ENCODE data around the gene KYAT1. TPM values are rescaled to one million over a fixed set of nuclear protein-coding genes. Genes with fewer than 3 reads are reported as not detected.

KYAT1 gene
- total RNA-seq, 1 donor from 2014 or later: 9.5 TPM

DNA sequence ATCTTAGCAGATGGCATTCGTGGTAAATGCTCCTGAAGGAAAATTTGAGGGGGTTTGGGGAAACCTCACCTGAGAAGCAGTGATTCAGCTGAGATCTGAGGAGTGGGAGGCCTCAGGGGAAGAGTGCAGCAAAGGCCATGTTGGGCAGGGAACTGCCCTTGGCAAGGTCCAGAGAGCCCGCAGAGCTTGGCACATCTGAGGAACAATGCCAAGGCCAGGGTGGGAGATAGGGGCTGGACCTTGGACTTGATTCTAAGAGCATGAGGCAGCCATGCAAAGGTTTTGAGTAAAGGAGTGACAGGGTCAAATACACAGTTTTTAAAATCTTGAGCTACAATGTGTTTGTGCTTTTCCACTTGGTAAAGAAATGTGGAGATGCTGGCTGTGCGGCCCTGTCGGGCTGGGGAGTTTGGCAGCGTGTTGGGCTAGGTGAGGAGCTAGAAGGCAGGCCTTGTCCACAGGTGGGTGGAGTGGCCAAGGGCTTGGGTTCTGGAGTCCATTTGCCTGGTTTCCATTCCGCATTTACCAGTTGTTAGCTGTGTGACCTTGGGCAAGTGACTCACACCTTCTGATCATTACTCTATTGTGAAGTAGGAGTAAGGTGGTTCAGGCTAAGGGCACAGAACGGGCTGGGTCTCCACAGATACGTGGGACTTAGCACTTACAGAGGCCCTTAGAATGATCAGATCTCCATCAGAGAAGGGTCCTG lies 88.6 kb downstream of the KYAT1 start:
- Histone ChIP-seq H3K4me3 (ENCODE audit: low read depth, low read length) (no peak overlapping the region), H3K36me3 (ENCODE audit: control insufficient read depth, insufficient read depth, low read length) (peaks cover 22% of the 10 kb centered on the region), H3K27me3 (ENCODE audit: control insufficient read depth, insufficient read depth, low read length) (no peaks in the 10 kb centered on the region)
- DNase-seq (ENCODE audit: low read depth): no peak
- TF ChIP-seq, protein P1, sequence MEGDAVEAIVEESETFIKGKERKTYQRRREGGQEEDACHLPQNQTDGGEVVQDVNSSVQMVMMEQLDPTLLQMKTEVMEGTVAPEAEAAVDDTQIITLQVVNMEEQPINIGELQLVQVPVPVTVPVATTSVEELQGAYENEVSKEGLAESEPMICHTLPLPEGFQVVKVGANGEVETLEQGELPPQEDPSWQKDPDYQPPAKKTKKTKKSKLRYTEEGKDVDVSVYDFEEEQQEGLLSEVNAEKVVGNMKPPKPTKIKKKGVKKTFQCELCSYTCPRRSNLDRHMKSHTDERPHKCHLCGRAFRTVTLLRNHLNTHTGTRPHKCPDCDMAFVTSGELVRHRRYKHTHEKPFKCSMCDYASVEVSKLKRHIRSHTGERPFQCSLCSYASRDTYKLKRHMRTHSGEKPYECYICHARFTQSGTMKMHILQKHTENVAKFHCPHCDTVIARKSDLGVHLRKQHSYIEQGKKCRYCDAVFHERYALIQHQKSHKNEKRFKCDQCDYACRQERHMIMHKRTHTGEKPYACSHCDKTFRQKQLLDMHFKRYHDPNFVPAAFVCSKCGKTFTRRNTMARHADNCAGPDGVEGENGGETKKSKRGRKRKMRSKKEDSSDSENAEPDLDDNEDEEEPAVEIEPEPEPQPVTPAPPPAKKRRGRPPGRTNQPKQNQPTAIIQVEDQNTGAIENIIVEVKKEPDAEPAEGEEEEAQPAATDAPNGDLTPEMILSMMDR (IDR thresholded peaks at IDR 0.05; ENCODE audit: insufficient read depth, low read length, severe bottlenecking): no peak
- FAIRE-seq: no peak

DNA sequence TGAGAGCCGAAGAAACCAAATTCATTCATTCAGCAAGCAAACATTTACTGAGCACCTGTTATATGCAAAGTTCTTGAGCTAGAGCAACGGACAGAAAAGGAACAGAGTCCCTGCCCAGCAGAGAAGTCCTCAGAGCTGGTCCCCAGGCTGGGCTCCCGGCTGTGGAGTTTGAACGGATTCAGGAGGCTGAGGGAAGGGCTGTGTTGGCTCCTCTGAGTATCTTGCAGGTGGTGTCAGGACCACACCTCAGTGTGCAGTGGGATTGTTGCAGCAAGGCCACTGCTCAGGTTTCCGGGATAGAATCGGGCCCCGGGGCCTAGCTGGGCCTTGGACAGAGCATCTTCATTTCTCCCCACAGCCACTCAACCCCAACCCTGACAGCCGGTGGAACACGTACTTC lies 89.6 kb downstream of the KYAT1 start:
- no peak for DNase-seq (ENCODE audit: low read depth)
- H3K36me3 ChIP-seq (ENCODE audit: control insufficient read depth, insufficient read depth, low read length): peaks cover 20% of the 10 kb centered on the region
- no peak for FAIRE-seq
- no peaks in the 10 kb centered on the region for H3K27me3 ChIP-seq (ENCODE audit: control insufficient read depth, insufficient read depth, low read length)
- TF ChIP-seq, protein P1 (IDR thresholded peaks at IDR 0.05; ENCODE audit: insufficient read depth, low read length, severe bottlenecking): no peak
- no peak overlapping the region for H3K4me3 ChIP-seq (ENCODE audit: low read depth, low read length)

- no peak for DNase-seq (ENCODE audit: low read depth)
- no peak for FAIRE-seq
- Histone ChIP-seq H3K4me3 (ENCODE audit: low read depth, low read length) (no peak overlapping the region), H3K27me3 (ENCODE audit: control insufficient read depth, insufficient read depth, low read length) (no peaks in the 10 kb centered on the region), H3K36me3 (ENCODE audit: control insufficient read depth, insufficient read depth, low read length) (peaks cover 18% of the 10 kb centered on the region)
- TF ChIP-seq, protein P1 (IDR thresholded peaks at IDR 0.05; ENCODE audit: insufficient read depth, low read length, severe bottlenecking): no peak
Observed at GRCh38 chr9:128790536-128790935, 91.2 kb downstream of the KYAT1 start.

- TF ChIP-seq, protein P1 (IDR thresholded peaks at IDR 0.05; ENCODE audit: insufficient read depth, low read length, severe bottlenecking): no peak
- Histone ChIP-seq H3K4me3 (ENCODE audit: low read depth, low read length) (no peak overlapping the region), H3K36me3 (ENCODE audit: control insufficient read depth, insufficient read depth, low read length) (peaks cover 16% of the 10 kb centered on the region), H3K27me3 (ENCODE audit: control insufficient read depth, insufficient read depth, low read length) (no peaks in the 10 kb centered on the region)
- DNase-seq (ENCODE audit: low read depth): no peak
- no peak for FAIRE-seq
Observed at GRCh38 chr9:128788445-128788844, 93.3 kb downstream of the KYAT1 start.

GRCh38 chr9:128787659-128788058 lies 94.1 kb downstream of the KYAT1 start:
- Histone ChIP-seq H3K4me3 (ENCODE audit: low read depth, low read length) (peak overlapping the region; percentile 100), H3K27me3 (ENCODE audit: control insufficient read depth, insufficient read depth, low read length) (no peaks in the 10 kb centered on the region), H3K36me3 (ENCODE audit: control insufficient read depth, insufficient read depth, low read length) (peaks cover 13% of the 10 kb centered on the region)
- TF ChIP-seq, protein P1 (IDR thresholded peaks at IDR 0.05; ENCODE audit: insufficient read depth, low read length, severe bottlenecking): no peak
- peak; percentile 13 for DNase-seq (ENCODE audit: low read depth)
- no peak for FAIRE-seq

Data from bronchial epithelial cell (primary cell).